Neural progenitor cell (in vitro differentiated cells): Measurements from ENCODE around the gene ZMIZ2.

Experiments used
- EZH2 ChIP-seq: fragments of 200-600 bp; sonication (generic); IDR thresholded peaks from 2 replicates; pipeline ENCODE4 v1.6.1; 2017; ENCODE audit warnings: antibody characterized with exemption, mild to moderate bottlenecking, moderate library complexity
- EZH2phosphoT487 ChIP-seq: fragments of 200-600 bp; sonication (generic); IDR thresholded peaks from 2 replicates; pipeline ENCODE4 v1.6.1; 2017; ENCODE audit warnings: antibody characterized with exemption
- TF ChIP-seq, protein P1 (sequence below): fragments of 200-600 bp; sonication (generic); IDR thresholded peaks from 2 replicates; pipeline ENCODE4 v1.5.1; 2017; ENCODE audit warnings: antibody characterized with exemption, mild to moderate bottlenecking

DNA sequence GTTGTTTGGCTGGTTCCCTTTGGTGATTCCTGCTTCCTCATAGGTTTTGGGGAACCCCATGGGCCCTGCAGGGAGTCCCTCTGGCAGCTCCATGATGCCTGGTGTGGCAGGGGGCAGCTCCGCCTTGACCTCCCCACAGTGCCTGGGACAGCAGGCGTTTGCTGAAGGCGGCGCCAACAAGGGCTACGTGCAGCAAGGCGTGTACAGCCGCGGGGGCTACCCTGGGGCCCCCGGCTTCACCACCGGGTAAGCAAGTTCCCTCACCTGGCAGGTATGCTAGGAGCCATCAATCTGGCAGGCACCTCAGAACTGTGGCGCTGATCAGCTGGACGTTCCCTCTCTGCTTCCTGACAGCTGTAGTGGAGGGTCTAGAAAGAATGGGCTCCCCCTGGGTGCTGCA is 8.3 kb downstream of the ZMIZ2 start:
- TF ChIP-seq, protein P1, sequence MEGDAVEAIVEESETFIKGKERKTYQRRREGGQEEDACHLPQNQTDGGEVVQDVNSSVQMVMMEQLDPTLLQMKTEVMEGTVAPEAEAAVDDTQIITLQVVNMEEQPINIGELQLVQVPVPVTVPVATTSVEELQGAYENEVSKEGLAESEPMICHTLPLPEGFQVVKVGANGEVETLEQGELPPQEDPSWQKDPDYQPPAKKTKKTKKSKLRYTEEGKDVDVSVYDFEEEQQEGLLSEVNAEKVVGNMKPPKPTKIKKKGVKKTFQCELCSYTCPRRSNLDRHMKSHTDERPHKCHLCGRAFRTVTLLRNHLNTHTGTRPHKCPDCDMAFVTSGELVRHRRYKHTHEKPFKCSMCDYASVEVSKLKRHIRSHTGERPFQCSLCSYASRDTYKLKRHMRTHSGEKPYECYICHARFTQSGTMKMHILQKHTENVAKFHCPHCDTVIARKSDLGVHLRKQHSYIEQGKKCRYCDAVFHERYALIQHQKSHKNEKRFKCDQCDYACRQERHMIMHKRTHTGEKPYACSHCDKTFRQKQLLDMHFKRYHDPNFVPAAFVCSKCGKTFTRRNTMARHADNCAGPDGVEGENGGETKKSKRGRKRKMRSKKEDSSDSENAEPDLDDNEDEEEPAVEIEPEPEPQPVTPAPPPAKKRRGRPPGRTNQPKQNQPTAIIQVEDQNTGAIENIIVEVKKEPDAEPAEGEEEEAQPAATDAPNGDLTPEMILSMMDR, result no peak
- TF ChIP-seq EZH2 (no peak), EZH2phosphoT487 (no peak)
